BLaER1 treated with 17β-estradiol and CSF1 and Interleukin-3, amounts not matched to agents 10 nM and 100 nM (cell line): Measurements from ENCODE around the gene ENO4.

Experiments
- H3K27ac ChIP-seq, 11 experiments: shearing (Covaris generic); formaldehyde crosslinking; 2 replicates each; pipeline ENCODE4 v1.8.1; 2022
- H3K27me3 ChIP-seq, 11 experiments: shearing (Covaris generic); formaldehyde crosslinking; 2 replicates each; pipeline ENCODE4 v1.8.1; 2022
- H3K36me3 ChIP-seq, 11 experiments: shearing (Covaris generic); formaldehyde crosslinking; 2 replicates each; pipeline ENCODE4 v1.8.1; 2022
- H3K4me1 ChIP-seq, 10 experiments: shearing (Covaris generic); formaldehyde crosslinking; 2 replicates each; pipeline ENCODE4 v1.8.1; 2022
- H3K4me2 ChIP-seq, 11 experiments: shearing (Covaris generic); formaldehyde crosslinking; 2 replicates each; pipeline ENCODE4 v1.8.1; 2022
- H3K4me3 ChIP-seq, 10 experiments: shearing (Covaris generic); formaldehyde crosslinking; 2 replicates each; pipeline ENCODE4 v1.8.1; 2022
- H3K9ac ChIP-seq, 11 experiments: shearing (Covaris generic); formaldehyde crosslinking; 2 replicates each; pipeline ENCODE4 v1.8.1; 2022
- H3K9me3 ChIP-seq, 11 experiments: shearing (Covaris generic); formaldehyde crosslinking; replicated peaks in 1 of 11; 2 replicates each; pipeline ENCODE4 v1.8.1; 2022
- H4K20me1 ChIP-seq, 11 experiments: shearing (Covaris generic); formaldehyde crosslinking; 2 replicates each; pipeline ENCODE4 v1.8.1; 2022
- Cebpa-rat ChIP-seq, 11 experiments: shearing (Covaris generic); IDR thresholded peaks; 2 replicates each; pipeline ENCODE4 v1.8.1; 2022

Gene ENO4, protein sequence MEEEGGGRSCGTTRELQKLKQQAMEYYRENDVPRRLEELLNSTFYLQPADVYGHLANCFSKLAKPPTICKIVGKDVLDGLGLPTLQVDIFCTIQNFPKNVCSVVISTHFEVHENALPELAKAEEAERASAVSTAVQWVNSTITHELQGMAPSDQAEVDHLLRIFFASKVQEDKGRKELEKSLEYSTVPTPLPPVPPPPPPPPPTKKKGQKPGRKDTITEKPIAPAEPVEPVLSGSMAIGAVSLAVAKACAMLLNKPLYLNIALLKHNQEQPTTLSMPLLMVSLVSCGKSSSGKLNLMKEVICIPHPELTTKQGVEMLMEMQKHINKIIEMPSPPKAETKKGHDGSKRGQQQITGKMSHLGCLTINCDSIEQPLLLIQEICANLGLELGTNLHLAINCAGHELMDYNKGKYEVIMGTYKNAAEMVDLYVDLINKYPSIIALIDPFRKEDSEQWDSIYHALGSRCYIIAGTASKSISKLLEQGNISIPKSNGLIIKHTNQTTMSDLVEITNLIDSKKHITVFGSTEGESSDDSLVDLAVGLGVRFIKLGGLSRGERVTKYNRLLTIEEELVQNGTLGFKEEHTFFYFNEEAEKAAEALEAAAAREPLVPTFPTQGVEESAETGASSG

DNA sequence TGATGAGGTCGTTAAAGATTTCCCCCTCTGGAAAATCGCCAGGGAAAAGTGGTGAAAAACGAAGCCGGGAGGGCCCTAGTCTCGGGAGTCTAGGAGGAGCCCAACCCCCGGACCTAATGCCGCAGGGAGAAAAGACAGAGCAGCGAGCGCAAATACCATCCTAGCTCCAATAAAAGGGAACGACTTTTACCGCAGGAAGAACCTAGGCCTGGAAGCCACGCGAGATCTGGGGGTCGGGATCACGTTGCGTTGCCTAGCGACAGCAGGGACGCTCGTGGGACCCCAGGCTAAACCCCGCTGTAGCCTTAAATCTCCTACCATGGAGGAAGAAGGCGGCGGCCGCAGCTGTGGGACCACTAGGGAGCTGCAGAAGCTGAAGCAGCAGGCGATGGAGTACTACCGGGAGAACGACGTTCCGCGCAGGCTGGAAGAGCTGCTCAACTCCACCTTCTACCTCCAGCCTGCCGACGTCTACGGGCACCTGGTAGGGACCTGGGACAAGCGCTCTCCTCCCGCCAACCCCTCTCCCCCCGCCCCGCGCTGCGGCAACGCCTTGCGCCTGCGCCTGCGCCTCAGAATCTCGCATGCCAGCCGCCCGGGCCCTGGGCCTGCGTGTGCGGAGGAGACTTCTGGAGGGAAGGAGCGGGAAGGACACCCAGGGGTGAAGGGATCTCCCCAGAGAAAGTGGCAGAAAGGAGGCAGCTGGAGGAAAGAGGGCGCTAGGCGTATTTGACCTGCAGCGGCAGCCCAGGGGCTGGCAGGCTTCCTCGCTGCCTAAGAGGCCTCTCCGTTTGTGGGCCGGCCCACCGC is at the start of gene ENO4:
TSS of gene ENO4 (plus strand) at position 252 of the 810 bp plus-strand sequence. CDS start at position 320, 68 bp downstream.
- Histone ChIP-seq H3K36me3 (no peaks in the 10 kb centered on the region), H4K20me1 (no peaks in the 10 kb centered on the region), H3K27me3 (no peaks in the 10 kb centered on the region), H3K4me1 (no peaks in the 10 kb centered on the region), H3K9me3 (peaks cover 11 to 22% (median 17%) of the 10 kb centered on the region in 11 experiments; a peak in 18 of 22 replicates), H3K27ac (no peak within 1 kb of the TSS), H3K4me2 (no peak within 1 kb of the TSS), H3K4me3 (no peak within 1 kb of the TSS), H3K9ac (no peak within 1 kb of the TSS)
- no peak for TF ChIP-seq Cebpa-rat (IDR thresholded peaks at IDR 0.05)

DNA sequence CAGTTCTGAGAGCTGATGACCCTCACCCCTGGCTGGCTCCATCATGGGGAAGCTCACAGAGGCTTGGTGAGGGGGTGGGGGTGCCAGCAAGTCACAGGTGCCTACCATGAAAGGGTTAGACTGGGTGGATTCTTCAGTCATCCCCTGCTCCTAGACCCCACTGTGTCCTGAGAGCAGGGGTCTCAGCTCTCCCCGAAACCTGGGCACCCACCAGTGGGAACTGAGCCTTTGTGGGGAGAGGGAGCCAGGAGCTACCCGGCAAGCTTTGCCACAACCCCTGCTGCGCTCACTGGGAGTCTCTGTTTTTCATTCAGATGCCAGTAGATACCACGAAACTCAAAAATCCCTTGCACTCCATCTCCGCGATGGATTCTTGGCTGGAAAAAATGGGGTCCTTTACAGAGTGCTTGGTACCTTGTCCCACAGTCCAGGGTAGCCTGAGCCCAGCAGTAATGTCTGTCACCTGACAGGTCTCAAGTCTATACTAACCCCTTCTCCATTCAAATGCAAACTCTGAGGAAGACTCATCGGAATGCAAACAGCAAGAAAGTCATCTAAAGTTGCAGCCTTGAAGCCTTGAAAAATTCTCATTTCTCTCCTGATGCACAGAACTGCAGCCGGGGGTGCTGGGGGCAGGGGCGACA is 48.9 kb upstream of the ENO4 start:
- Histone ChIP-seq H3K27ac (no peak overlapping the region), H3K9ac (no peak overlapping the region), H3K4me3 (no peak overlapping the region), H3K4me1 (peaks cover 10 to 18% (median 14%) of the 10 kb centered on the region in 10 experiments), H3K4me2 (peak overlapping the region; percentile 48 to 74 (median 61)), H3K27me3 (no peaks in the 10 kb centered on the region), H3K9me3 (no peaks in the 10 kb centered on the region), H3K36me3 (no peaks in the 10 kb centered on the region), H4K20me1 (peaks cover 0 to 5% (median 0%) of the 10 kb centered on the region in 11 experiments; a peak in 1 of 22 replicates)
- TF ChIP-seq Cebpa-rat (IDR thresholded peaks at IDR 0.05), result no peak

- Histone ChIP-seq H3K27me3 (no peaks in the 10 kb centered on the region), H3K4me2 (peak overlapping the region in 1 of 11 experiments; percentile 60; a peak in 3 of 22 replicates), H3K36me3 (no peaks in the 10 kb centered on the region), H3K4me1 (peaks cover 10 to 18% (median 14%) of the 10 kb centered on the region in 10 experiments), H3K9me3 (no peaks in the 10 kb centered on the region), H4K20me1 (peaks cover 0 to under 1% (median 0%) of the 10 kb centered on the region in 11 experiments; a peak in 1 of 22 replicates), H3K9ac (no peak overlapping the region), H3K4me3 (no peak overlapping the region), H3K27ac (no peak overlapping the region)
- no peak for TF ChIP-seq Cebpa-rat (IDR thresholded peaks at IDR 0.05)
Observed at GRCh38 chr10:116801658-116802057, 47.6 kb upstream of the ENO4 start.

GRCh38 chr10:116802474-116802873 is 46.8 kb upstream of the ENO4 start:
- H3K27ac ChIP-seq, result no peak overlapping the region
- H3K9me3 ChIP-seq, result no peaks in the 10 kb centered on the region
- no peaks in the 10 kb centered on the region for H3K27me3 ChIP-seq
- H3K36me3 ChIP-seq, result no peaks in the 10 kb centered on the region
- peaks cover 10 to 18% (median 14%) of the 10 kb centered on the region in 10 experiments for H3K4me1 ChIP-seq
- TF ChIP-seq Cebpa-rat (IDR thresholded peaks at IDR 0.05), result no peak
- H3K9ac ChIP-seq, result no peak overlapping the region
- H3K4me3 ChIP-seq, result no peak overlapping the region
- no peak overlapping the region for H3K4me2 ChIP-seq
- no peaks in the 10 kb centered on the region for H4K20me1 ChIP-seq

DNA sequence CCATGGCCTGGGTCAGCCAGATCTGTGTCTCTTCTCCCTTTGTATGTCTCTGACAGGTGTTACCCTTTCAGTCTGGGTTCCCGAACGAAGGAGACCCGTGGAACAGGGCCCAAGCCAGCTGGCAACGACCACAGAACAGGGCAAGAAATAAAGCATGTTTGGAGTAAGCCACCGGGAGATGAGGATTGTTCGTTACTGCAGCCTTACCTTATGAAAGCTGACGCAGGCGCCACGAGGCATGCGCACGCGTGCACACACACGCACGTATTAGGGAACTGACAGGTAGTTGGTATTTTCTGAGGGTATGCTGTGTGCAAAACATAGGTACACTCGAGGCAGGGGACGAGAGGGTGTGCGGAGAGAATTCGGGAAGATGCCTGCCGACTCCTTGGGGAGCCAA is 46.4 kb upstream of the ENO4 start:
- Histone ChIP-seq H3K4me1 (peaks cover 10 to 18% (median 14%) of the 10 kb centered on the region in 10 experiments), H3K9ac (no peak overlapping the region), H3K36me3 (no peaks in the 10 kb centered on the region), H3K27me3 (no peaks in the 10 kb centered on the region), H3K4me2 (no peak overlapping the region), H3K9me3 (no peaks in the 10 kb centered on the region), H3K27ac (no peak overlapping the region), H3K4me3 (no peak overlapping the region), H4K20me1 (no peaks in the 10 kb centered on the region)
- no peak for TF ChIP-seq Cebpa-rat (IDR thresholded peaks at IDR 0.05)

DNA sequence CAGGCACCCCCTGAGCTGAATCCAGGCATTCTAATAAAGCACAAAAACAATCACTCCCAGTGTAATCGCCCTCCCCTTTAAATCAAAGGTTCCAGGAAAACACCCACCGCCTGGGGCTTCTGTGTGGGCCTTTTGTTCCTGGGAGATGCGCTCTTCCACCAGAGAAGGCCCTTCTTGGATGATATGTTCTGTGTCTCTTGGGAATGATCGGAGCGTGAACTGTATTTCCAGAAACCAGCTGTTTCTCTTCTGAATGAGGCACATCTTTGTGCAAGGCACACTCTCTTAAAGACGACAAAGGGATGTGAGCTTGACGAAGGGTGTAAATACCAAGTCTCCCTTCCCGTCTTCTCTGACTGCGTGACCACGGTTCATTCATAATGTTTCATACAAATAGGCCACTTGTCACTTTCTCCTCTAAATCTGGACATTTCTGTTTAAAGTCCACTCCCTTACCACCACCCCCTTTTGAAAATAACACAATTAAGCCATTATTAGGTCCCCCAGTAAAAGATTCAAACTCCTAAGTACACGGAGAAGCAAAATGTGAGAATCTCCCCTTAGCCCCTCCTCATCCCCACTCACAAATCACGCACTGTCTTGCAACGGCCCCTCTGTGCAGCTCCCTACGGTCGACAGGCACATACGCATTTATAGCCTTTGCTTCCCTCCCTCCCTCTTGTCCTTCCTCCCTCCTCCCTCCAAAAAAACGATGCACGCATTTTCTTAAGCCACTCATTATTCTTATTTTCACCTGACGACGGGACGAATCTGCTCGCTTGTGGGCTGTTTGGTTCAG is 45.6 kb upstream of the ENO4 start:
- Histone ChIP-seq H3K27me3 (no peaks in the 10 kb centered on the region), H3K4me1 (peaks cover 13 to 18% (median 15%) of the 10 kb centered on the region in 10 experiments), H3K36me3 (no peaks in the 10 kb centered on the region), H3K9me3 (no peaks in the 10 kb centered on the region), H3K9ac (no peak overlapping the region), H4K20me1 (no peaks in the 10 kb centered on the region), H3K27ac (no peak overlapping the region), H3K4me3 (no peak overlapping the region), H3K4me2 (no peak overlapping the region)
- no peak for TF ChIP-seq Cebpa-rat (IDR thresholded peaks at IDR 0.05)

- Histone ChIP-seq H3K4me3 (no peak overlapping the region), H3K9me3 (no peaks in the 10 kb centered on the region), H3K9ac (no peak overlapping the region), H3K27ac (no peak overlapping the region), H4K20me1 (no peaks in the 10 kb centered on the region), H3K4me1 (peaks cover 0 to 5% (median 0%) of the 10 kb centered on the region in 10 experiments; a peak in 1 of 20 replicates), H3K4me2 (0 out of 22 replicates have a peak overlapping the region, but pooled peaks of 1 of the 11 experiments have one; percentile 11), H3K27me3 (no peaks in the 10 kb centered on the region), H3K36me3 (no peaks in the 10 kb centered on the region)
- TF ChIP-seq Cebpa-rat (IDR thresholded peaks at IDR 0.05), result no peak
Observed at GRCh38 chr10:116808706-116809105, 40.6 kb upstream of the ENO4 start.

- Histone ChIP-seq H3K27ac (no peak overlapping the region), H3K4me3 (no peak overlapping the region), H3K9me3 (no peaks in the 10 kb centered on the region), H4K20me1 (no peaks in the 10 kb centered on the region), H3K9ac (no peak overlapping the region), H3K4me1 (peaks cover 0 to 5% (median 0%) of the 10 kb centered on the region in 10 experiments; a peak in 1 of 20 replicates), H3K27me3 (no peaks in the 10 kb centered on the region), H3K36me3 (no peaks in the 10 kb centered on the region), H3K4me2 (no peak overlapping the region)
- no peak for TF ChIP-seq Cebpa-rat (IDR thresholded peaks at IDR 0.05)
Observed at GRCh38 chr10:116809483-116810119, 39.7 kb upstream of the ENO4 start.
